ENCODE results near the gene ANKRD28. TPM values are rescaled to one million over a fixed set of nuclear protein-coding genes. Genes with fewer than 3 reads are reported as not detected.

Gene ANKRD28
- polyA plus RNA-seq, 1 of the 3 experiments (the other 2 are of a cell fraction) = 74.8 TPM

GRCh38 chr3:15801298-15801697 lies 3.5 kb upstream of the ANKRD28 start:
- Histone ChIP-seq H3K9me2 (no peaks in the 10 kb centered on the region), H3K4me1 (ENCODE audit: control insufficient read depth in 1 of 2, insufficient read depth in 2 of 2, low read depth in 1 of 2, low read length in 1 of 2) (peaks cover 16 to 38% of the 10 kb centered on the region in 2 experiments; a peak in 3 of 4 replicates), H3K27ac (ENCODE audit: low read depth in 2 of 2, low read length in 1 of 2) (peak overlapping the region; percentile 83 to 100), H3K9me3 (no peaks in the 10 kb centered on the region), H3K27me3 (ENCODE audit: insufficient read depth) (no peaks in the 10 kb centered on the region), H3F3A (replicated peaks; ENCODE audit: insufficient read depth) (peaks cover 37% of the 10 kb centered on the region), H3K79me2 (ENCODE audit: insufficient read depth) (peaks cover 84% of the 10 kb centered on the region), H4K20me1 (ENCODE audit: insufficient read depth) (no peaks in the 10 kb centered on the region), H3K36me3 (replicated peaks in 1 of 2; ENCODE audit: control insufficient read depth in 1 of 2, insufficient read depth in 2 of 2, low read length in 1 of 2) (peaks cover 0 to 7% of the 10 kb centered on the region in 2 experiments), H3K4me2 (peak overlapping the region; percentile 24; the same call in 1 of the 2 replicates), H3K9ac (0 out of 2 replicates have a peak overlapping the region, but pooled peaks have one; percentile 1), H2AFZ (ENCODE audit: low read depth) (no peak overlapping the region), H3K4me3 (ENCODE audit: low read depth in 2 of 2, low read length in 1 of 2) (no peak overlapping the region)
- CTCF ChIA-PET = interaction anchor here (1.0 to 2.2 kb wide), 3 partner anchors 12 to 247 kb away, joined by 3 to 14 read pairs (median 11); no protein-coding TSS in a partner anchor
- no peak for TF ChIP-seq RAD21 (IDR thresholded peaks at IDR 0.05; ENCODE audit: low read length)
- DNase-seq = no peak
- 77% methylated on average over 3 of the region's 3 CpGs for WGBS (ENCODE audit: low lambda C conversion rate)
- POLR2A ChIA-PET = no interaction called here

GRCh38 chr3:15800780-15801179 lies 3.0 kb upstream of the ANKRD28 start:
- H3F3A ChIP-seq (replicated peaks; ENCODE audit: insufficient read depth) = peaks cover 37% of the 10 kb centered on the region
- POLR2A ChIA-PET = no interaction called here
- no peak overlapping the region for H3K4me3 ChIP-seq (ENCODE audit: low read depth in 2 of 2, low read length in 1 of 2)
- H3K9me2 ChIP-seq = no peaks in the 10 kb centered on the region
- no peaks in the 10 kb centered on the region for H4K20me1 ChIP-seq (ENCODE audit: insufficient read depth)
- DNase-seq = no peak
- H3K27me3 ChIP-seq (ENCODE audit: insufficient read depth) = no peaks in the 10 kb centered on the region
- peaks cover 88% of the 10 kb centered on the region for H3K79me2 ChIP-seq (ENCODE audit: insufficient read depth)
- peaks cover 0 to 7% of the 10 kb centered on the region in 2 experiments for H3K36me3 ChIP-seq (replicated peaks in 1 of 2; ENCODE audit: control insufficient read depth in 1 of 2, insufficient read depth in 2 of 2, low read length in 1 of 2)
- no peak overlapping the region for H2AFZ ChIP-seq (ENCODE audit: low read depth)
- H3K4me1 ChIP-seq (ENCODE audit: control insufficient read depth in 1 of 2, insufficient read depth in 2 of 2, low read depth in 1 of 2, low read length in 1 of 2) = peaks cover 21 to 35% of the 10 kb centered on the region in 2 experiments; a peak in 3 of 4 replicates
- H3K4me2 ChIP-seq = peak overlapping the region; percentile 24; the same call in 1 of the 2 replicates
- 0 out of 2 replicates have a peak overlapping the region, but pooled peaks have one; percentile 1 for H3K9ac ChIP-seq
- no peak for TF ChIP-seq CHD2 (IDR thresholded peaks at IDR 0.05; ENCODE audit: low read length, partially characterized antibody)
- no peak for TF ChIP-seq IRF3 (IDR thresholded peaks at IDR 0.05; ENCODE audit: low read depth, low read length)
- peak; percentile 50; the same call in 1 of the 2 replicates for TF ChIP-seq TEAD4 (IDR thresholded peaks at IDR 0.05; ENCODE audit: borderline replicate concordance, insufficient read depth)
- no peak for TF ChIP-seq SIN3A (IDR thresholded peaks at IDR 0.05; ENCODE audit: borderline replicate concordance, low read depth, low read length)
- TF ChIP-seq GATA2 (CRISPR knock-in tag; IDR thresholded peaks at IDR 0.05) = no peak
- TF ChIP-seq TCF12 (IDR thresholded peaks at IDR 0.05) = peak; percentile 85
- peak; percentile 17; the same call in 1 of the 2 replicates for TF ChIP-seq JUND (IDR thresholded peaks at IDR 0.05)
- TF ChIP-seq TAF1 (IDR thresholded peaks at IDR 0.05; ENCODE audit: borderline replicate concordance, low read depth, low read length) = no peak
- TF ChIP-seq FOXM1 (IDR thresholded peaks at IDR 0.05; ENCODE audit: low read depth) = no peak
- TF ChIP-seq PBX3 (IDR thresholded peaks at IDR 0.05) = peak; percentile 55; the same call in 1 of the 2 replicates
- peak; percentile 4 to 53; a peak in 1 of 4 replicates for TF ChIP-seq EP300 (IDR thresholded peaks at IDR 0.05; ENCODE audit: borderline replicate concordance in 1 of 2, low read depth in 1 of 2, low read length in 1 of 2)
- CTCF ChIA-PET = interaction anchor here (1.0 to 2.2 kb wide), 3 partner anchors 12 to 248 kb away, joined by 3 to 14 read pairs (median 11); no protein-coding TSS in a partner anchor
- peak overlapping the region; percentile 83 to 100; a peak in 3 of 4 replicates for H3K27ac ChIP-seq (ENCODE audit: low read depth in 2 of 2, low read length in 1 of 2)
- H3K9me3 ChIP-seq = no peaks in the 10 kb centered on the region

Measured in SK-N-SH (cell line).